ENCODE results near the gene SCYL3. TPM values are rescaled to one million over a fixed set of nuclear protein-coding genes. Genes with fewer than 3 reads are reported as not detected.
"Not testable (repeated sequence)": the region's sequence is repeated elsewhere in the genome, so short reads cannot be mapped to it uniquely, and the experiment has no call there.

Gene SCYL3
- total RNA-seq, 1 donor from 2014 or later, result 9.9 TPM

- TF ChIP-seq CTCF (IDR thresholded peaks at IDR 0.05), result no peak
- Histone ChIP-seq H3K4me3 (no peak overlapping the region), H3K9me3 (no peaks in the 10 kb centered on the region), H3K4me1 (no peaks in the 10 kb centered on the region), H3K27me3 (ENCODE audit: low read depth) (no peaks in the 10 kb centered on the region), H3K27ac (no peak overlapping the region), H3K36me3 (no peaks in the 10 kb centered on the region)
- DNase-seq (no peak), ATAC-seq (no peak)
- intact Hi-C loops (cut with DNase I), result no loop called here
Observed at GRCh38 chr1:169814265-169814664, 79.4 kb downstream of the SCYL3 start.

GRCh38 chr1:169812131-169812530, 81.6 kb downstream of the SCYL3 start:
- DNase-seq (no peak), ATAC-seq (peak; percentile 86 to 87)
- H3K4me1 ChIP-seq, result no peaks in the 10 kb centered on the region
- intact Hi-C loops (cut with DNase I), result no loop called here
- no peak overlapping the region for H3K27ac ChIP-seq
- TF ChIP-seq CTCF (IDR thresholded peaks at IDR 0.05), result no peak
- no peak overlapping the region for H3K4me3 ChIP-seq
- no peaks in the 10 kb centered on the region for H3K27me3 ChIP-seq (ENCODE audit: low read depth)
- H3K36me3 ChIP-seq, result peaks cover 11% of the 10 kb centered on the region
- H3K9me3 ChIP-seq, result no peaks in the 10 kb centered on the region

- H3K27me3 ChIP-seq (ENCODE audit: low read depth); intact Hi-C loops (cut with DNase I); H3K4me3 ChIP-seq; H3K9me3 ChIP-seq; DNase-seq; ATAC-seq; H3K4me1 ChIP-seq; H3K27ac ChIP-seq: not testable (repeated sequence)
- H3K36me3 ChIP-seq, result peaks cover 16% of the 10 kb centered on the region
Observed at GRCh38 chr1:169811418-169812035, 82.2 kb downstream of the SCYL3 start.

- ATAC-seq, result peak in 1 of 2 donors; percentile 64
- peak; percentile 54 for TF ChIP-seq CTCF (IDR thresholded peaks at IDR 0.05)
Observed at GRCh38 chr1:169809370-169810095, 84.2 kb downstream of the SCYL3 start.

GRCh38 chr1:169804941-169805340, 88.8 kb downstream of the SCYL3 start:
- Histone ChIP-seq H3K36me3 (peaks cover 38% of the 10 kb centered on the region), H3K4me3 (no peak overlapping the region), H3K27ac (no peak overlapping the region), H3K4me1 (no peaks in the 10 kb centered on the region), H3K27me3 (ENCODE audit: low read depth) (no peaks in the 10 kb centered on the region), H3K9me3 (no peaks in the 10 kb centered on the region)
- TF ChIP-seq CTCF (IDR thresholded peaks at IDR 0.05), result no peak
- no peak for DNase-seq
- intact Hi-C loops (cut with DNase I), result no loop called here
- no peak for ATAC-seq

More at GRCh38 chr1:169809370-169810095, 84.2 kb downstream of the SCYL3 start:
- H3K36me3 ChIP-seq, result peaks cover 31% of the 10 kb centered on the region
- intact Hi-C loops (cut with DNase I), result no loop called here
- H3K27me3 ChIP-seq (ENCODE audit: low read depth), result no peaks in the 10 kb centered on the region
- H3K4me3 ChIP-seq, result no peak overlapping the region
- H3K27ac ChIP-seq, result no peak overlapping the region
- H3K4me1 ChIP-seq, result no peaks in the 10 kb centered on the region
- H3K9me3 ChIP-seq, result no peaks in the 10 kb centered on the region
- DNase-seq, result no peak

GRCh38 chr1:169802888-169803287, 90.8 kb downstream of the SCYL3 start:
- DNase-seq (no peak), ATAC-seq (no peak)
- TF ChIP-seq CTCF (IDR thresholded peaks at IDR 0.05), result no peak
- Histone ChIP-seq H3K4me1 (no peaks in the 10 kb centered on the region), H3K9me3 (no peaks in the 10 kb centered on the region), H3K27me3 (ENCODE audit: low read depth) (no peaks in the 10 kb centered on the region), H3K27ac (no peak overlapping the region), H3K36me3 (peaks cover 28% of the 10 kb centered on the region), H3K4me3 (no peak overlapping the region)
- intact Hi-C loops (cut with DNase I), result no loop called here

Measured in lower lobe of right lung (tissue), 2 donors.